Heart right ventricle (tissue), 16 donors: ENCODE results near the gene FAAP20. TPM values are rescaled to one million over a fixed set of nuclear protein-coding genes. Genes with fewer than 3 reads are reported as not detected.

Experiments
- ATAC-seq, 8 donors: fragments of 200-7000 bp; cut with Tn5 transposase; one replicate each; pipeline ENCODE4 v1.9.1; 2020; ENCODE audit warnings: mild to moderate bottlenecking in 8 of 8, moderate library complexity in 8 of 8, moderate number of reproducible peaks in 1 of 8
- DNase-seq, 2 donors: peaks; one replicate each; pipeline ENCODE4 v3.0.0-alpha.2; 2020
- H3K27ac ChIP-seq, 10 donors: fragments of 200-600 bp; sonication (generic) in 2 of 10; one replicate each; pipeline versions ENCODE4 v1.5.0 to v1.8.0; 2020 to 2022; ENCODE audit warnings: mild to moderate bottlenecking in 3 of 10
- H3K27me3 ChIP-seq, 7 donors: fragments of 200-600 bp; one replicate each; pipeline ENCODE4 v1.8.0; 2021 to 2022; ENCODE audit warnings: mild to moderate bottlenecking in 2 of 7
- H3K36me3 ChIP-seq, 9 donors: fragments of 200-600 bp; sonication (generic) in 1 of 9; one replicate each; pipeline versions ENCODE4 v1.5.0 to v1.8.0; 2020 to 2022; ENCODE audit warnings: mild to moderate bottlenecking in 2 of 9
- H3K4me1 ChIP-seq, 9 donors: fragments of 200-600 bp; sonication (generic) in 1 of 9; one replicate each; pipeline versions ENCODE4 v1.5.0 to v1.8.0; 2020 to 2022; ENCODE audit warnings: mild to moderate bottlenecking in 4 of 9
- H3K4me3 ChIP-seq, 10 donors: fragments of 200-600 bp; sonication (generic) in 2 of 10; one replicate each; pipeline versions ENCODE4 v1.5.0 to v1.8.0; 2020 to 2022; ENCODE audit warnings: mild to moderate bottlenecking in 7 of 10, moderate library complexity in 2 of 10
- H3K9me3 ChIP-seq, 11 donors: fragments of 200-600 bp in 10 of 11; sonication (generic) in 2 of 11; one replicate each; pipeline versions ENCODE4 v1.5.0 to v1.8.0; 2013 to 2022; ENCODE audit warnings: mild to moderate bottlenecking in 2 of 11, control low read depth in 1 of 11, moderate library complexity in 1 of 11
- WGBS, 2 donors: extraction: QIAGEN DNeasy Blood & Tissue Kit; methylation state at CpG; one replicate each; pipeline ENCODE4 v1.1.7; 2013; ENCODE audit warnings: inconsistent platforms in 1 of 2; 5-methylcytosine and 5-hydroxymethylcytosine counted together
- intact Hi-C, 10 donors: fragments of 100-400 bp; cut with DNase I; formaldehyde crosslinking; loops; one replicate each; pipeline versions ENCODE4 v1.11.1 to v1.14.2; 2022
- polyA plus RNA-seq, 2 donors: library from polyadenylated mRNA; stranded (reverse); fragments of 200-250 nt; gene quantifications; one replicate each; pipeline ENCODE4 v1.2.3, GENCODE V29; 2013
- total RNA-seq, 10 donors: library from RNA; stranded (reverse); fragmentation: NEBNext Ultra II Directional in 3 of 10; extraction: Animal tissue kit (Norgen Biotek cat#: 25700) in 3 of 10; gene quantifications; one replicate each; pipeline versions ENCODE4 v1.2.1 to v1.2.4, GENCODE V29; 2021 to 2023
- TF ChIP-seq, protein P1 (sequence below), 9 donors: fragments of 200-600 bp; sonication (generic) in 2 of 9; IDR thresholded peaks; one replicate each; pipeline versions ENCODE4 v1.5.0 to v1.8.0; 2021 to 2022; ENCODE audit warnings: antibody characterized with exemption in 9 of 9, mild to moderate bottlenecking in 5 of 9, moderate library complexity in 1 of 9
- donor health status: Arrhythmogenic right ventricular cardiomyopathy.
- donor health status: ischemic (EF 13 %, LVEDD 7.1; RV severe dilation, severe dysfunction).
- donor health status: healthy with polysubstance abuse.
- donor health status: DM: no; HTN: yes; CAD: no.
- donor health status: DM: no; HTN: no; CAD: no.
- donor health status: ischemic (EF 25% LVEDD 6.9; RV normal size, moderate dysfunction).
- donor health status: ischemic (EF 25% LVEDD 5.7; RV mildly dilated, moderate dysfunction).
- donor health status: healthy.
- donor health status: DM: yes; HTN: yes; CAD: no.
- donor health status: Ischemic cardiomyopathy.
- donor health status: ischemic (EF 35%, LVEDD 5.7; RV mildly dilated, moderate dysfunction).
- donor health status: nonischemic (EF 11% LVEDD 7.7; RV severe dilation, severe dysfunction).
- donor health status: DM: yes; HTN: yes; CAD: no.
- donor health status: PGD.
- donor health status: ischemic (EF 29% LVEDD 5.4; RV normal size, mild dysfunction).
- donor health status: nonischemic (EF 23%, LVEDD 6.1; RV moderate dilation, normal function).

The FAAP20 gene
- total and polyA plus RNA-seq, 12 donors = 30.9 to 83.6 (median 38.6) TPM

DNA sequence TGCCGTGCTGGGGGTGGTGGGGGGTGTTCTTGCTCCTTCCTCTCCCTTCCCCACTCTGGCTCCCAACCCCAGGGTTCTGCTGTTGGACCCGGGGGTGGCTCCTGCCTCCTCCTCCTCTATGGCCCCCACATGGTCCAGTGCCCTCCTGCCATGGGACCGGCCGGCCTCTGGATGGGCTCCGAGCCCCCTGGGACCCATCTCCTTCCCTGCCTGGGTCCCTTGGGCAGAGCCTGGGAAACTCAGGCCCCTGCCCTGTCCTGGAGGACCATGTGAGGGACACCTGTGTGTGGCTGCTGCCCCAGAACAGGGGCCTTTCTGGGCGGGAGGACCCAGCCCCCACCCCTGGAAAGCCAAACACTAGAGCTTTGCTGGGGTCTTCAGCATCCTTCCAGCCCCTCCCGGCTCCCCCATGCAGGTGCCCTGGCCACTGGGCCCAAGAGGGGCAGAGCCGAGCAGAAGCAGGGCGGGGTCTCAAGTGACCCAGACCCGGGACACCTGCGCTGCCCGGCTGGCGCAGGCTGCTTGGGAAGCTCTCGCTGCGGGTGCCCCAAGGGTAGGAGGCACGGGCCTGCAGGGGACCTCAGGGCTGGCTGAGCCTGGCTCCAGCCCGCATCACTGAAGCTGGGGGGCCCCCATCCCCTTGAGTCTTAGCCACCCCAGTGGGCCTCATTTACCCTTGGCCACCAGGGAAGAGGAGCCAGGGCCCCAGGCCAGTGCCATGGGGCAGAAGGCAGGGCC, 2.5 kb upstream of the FAAP20 start:
- Histone ChIP-seq H3K9me3 (no peaks in the 10 kb centered on the region), H3K27me3 (no peaks in the 10 kb centered on the region), H3K27ac (peak overlapping the region in 3 of 10 donors; percentile 13 to 41 (median 17)), H3K4me1 (peaks cover 30 to 62% (median 57%) of the 10 kb centered on the region in 9 donors), H3K4me3 (no peak overlapping the region), H3K36me3 (no peaks in the 10 kb centered on the region)
- TF ChIP-seq, protein P1, sequence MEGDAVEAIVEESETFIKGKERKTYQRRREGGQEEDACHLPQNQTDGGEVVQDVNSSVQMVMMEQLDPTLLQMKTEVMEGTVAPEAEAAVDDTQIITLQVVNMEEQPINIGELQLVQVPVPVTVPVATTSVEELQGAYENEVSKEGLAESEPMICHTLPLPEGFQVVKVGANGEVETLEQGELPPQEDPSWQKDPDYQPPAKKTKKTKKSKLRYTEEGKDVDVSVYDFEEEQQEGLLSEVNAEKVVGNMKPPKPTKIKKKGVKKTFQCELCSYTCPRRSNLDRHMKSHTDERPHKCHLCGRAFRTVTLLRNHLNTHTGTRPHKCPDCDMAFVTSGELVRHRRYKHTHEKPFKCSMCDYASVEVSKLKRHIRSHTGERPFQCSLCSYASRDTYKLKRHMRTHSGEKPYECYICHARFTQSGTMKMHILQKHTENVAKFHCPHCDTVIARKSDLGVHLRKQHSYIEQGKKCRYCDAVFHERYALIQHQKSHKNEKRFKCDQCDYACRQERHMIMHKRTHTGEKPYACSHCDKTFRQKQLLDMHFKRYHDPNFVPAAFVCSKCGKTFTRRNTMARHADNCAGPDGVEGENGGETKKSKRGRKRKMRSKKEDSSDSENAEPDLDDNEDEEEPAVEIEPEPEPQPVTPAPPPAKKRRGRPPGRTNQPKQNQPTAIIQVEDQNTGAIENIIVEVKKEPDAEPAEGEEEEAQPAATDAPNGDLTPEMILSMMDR (IDR thresholded peaks at IDR 0.05) = no peak
- WGBS, 2 donors = 91% methylated on average over 17 of the region's 17 CpGs
- DNase-seq (no peak), ATAC-seq (no peak)
- intact Hi-C loops = loop anchor here (2.0 to 10.0 kb wide), 9 partner anchors 35 to 448 kb away; partner anchors contain the start of gene PANK4 (in 1 of the 10)

DNA sequence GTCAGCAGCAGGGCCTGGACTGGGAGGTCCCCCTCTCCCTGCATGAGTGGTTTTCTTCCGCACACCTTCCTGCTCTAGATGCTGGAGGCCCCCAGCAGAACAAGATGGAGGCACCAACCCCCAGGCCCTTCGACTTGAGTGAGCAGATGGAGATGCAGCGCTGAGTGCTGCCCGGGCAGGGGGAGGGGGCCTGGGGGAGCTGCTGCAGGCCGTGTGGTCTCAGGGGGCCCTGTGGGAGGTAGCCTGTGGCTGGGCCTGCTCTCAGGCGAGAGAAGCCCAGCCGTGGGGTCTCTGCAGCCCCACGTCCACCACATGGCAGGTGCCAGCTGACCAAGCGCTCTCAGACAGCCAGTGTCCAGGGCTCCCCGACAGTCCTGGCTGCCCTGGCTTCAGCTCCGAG, 1.2 kb upstream of the FAAP20 start:
- no peaks in the 10 kb centered on the region for H3K9me3 ChIP-seq
- 70 to 73% methylated on average over 10 to 11 of the region's 11 CpGs for WGBS, 2 donors
- intact Hi-C loops = loop anchor here (1.0 to 10.0 kb wide), 11 partner anchors 37 to 449 kb away; partner anchors contain the start of gene PANK4 (in 1 of the 10)
- H3K4me3 ChIP-seq = peak overlapping the region in 2 of 10 donors; percentile 77 to 78
- H3K27me3 ChIP-seq = no peaks in the 10 kb centered on the region
- DNase-seq = no peak
- no peak for ATAC-seq
- H3K36me3 ChIP-seq = no peaks in the 10 kb centered on the region
- TF ChIP-seq, protein P1 (IDR thresholded peaks at IDR 0.05) = no peak
- H3K4me1 ChIP-seq = peaks cover 32 to 71% (median 65%) of the 10 kb centered on the region in 9 donors
- H3K27ac ChIP-seq = peak overlapping the region; percentile 90 to 98 (median 94)

DNA sequence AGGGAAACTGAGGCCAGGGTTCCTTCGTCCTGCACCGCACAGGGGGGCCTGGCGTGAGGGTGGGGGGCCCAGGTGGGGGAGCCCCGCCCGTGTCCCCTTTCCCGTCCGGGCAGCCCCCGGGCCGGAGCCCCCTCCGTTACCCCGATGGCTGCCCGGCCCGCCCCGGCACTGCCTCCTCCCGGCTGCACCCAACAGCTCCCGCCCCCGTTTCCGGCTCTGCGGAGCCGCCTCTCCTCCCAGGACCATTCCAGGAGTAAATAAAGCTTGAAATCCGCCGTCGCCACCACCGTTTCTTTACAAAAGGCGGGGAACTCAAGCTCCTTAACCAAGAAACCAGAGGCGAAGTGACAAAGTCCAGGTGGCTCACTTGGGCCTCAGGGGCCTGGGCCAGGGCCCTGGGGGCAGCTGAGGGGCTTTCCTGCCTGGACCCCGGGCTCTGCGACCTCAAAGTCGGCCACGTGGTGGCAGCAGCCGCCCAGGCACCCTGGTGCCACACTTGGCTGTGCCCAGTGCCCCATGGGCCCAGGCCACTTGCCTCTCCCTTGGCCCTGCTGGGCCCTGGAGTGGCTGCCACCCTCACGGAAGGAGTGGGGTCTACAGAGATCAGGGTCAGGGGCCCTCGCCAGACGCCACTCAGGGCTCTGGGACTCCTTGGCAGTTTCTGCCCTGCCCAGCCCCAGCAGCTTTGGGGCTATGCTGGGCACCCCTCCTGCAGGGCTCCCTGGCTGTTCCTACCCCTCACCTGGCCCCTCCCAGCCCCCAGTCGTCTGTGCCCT, 514 bp upstream of the FAAP20 start:
- Histone ChIP-seq H3K9me3 (no peaks in the 10 kb centered on the region), H3K4me3 (peak overlapping the region; percentile 47 to 78 (median 70)), H3K36me3 (no peaks in the 10 kb centered on the region), H3K4me1 (peaks cover 36 to 71% (median 65%) of the 10 kb centered on the region in 9 donors), H3K27ac (peak overlapping the region; percentile 90 to 98 (median 94)), H3K27me3 (no peaks in the 10 kb centered on the region)
- WGBS, 2 donors = 2 to 3% methylated on average over 33 to 35 of the region's 35 CpGs
- TF ChIP-seq, protein P1 (IDR thresholded peaks at IDR 0.05) = peak; percentile 91 to 98 (median 95)
- intact Hi-C loops = loop anchor here (1.0 to 10.0 kb wide), 12 partner anchors 37 to 450 kb away; partner anchors contain the start of gene PANK4 (in 1 of the 10)
- DNase-seq = peak; percentile 92
- ATAC-seq = peak; percentile 77 to 86 (median 82)
